Activated T-cell treated with anti-CD3 and anti-CD28 coated beads for 48 hours (primary cell): ENCODE results near the gene TTYH2.

Experiments
- DNase-seq: peaks from one replicate; pipeline ENCODE4 v3.0.0-alpha.2; 2020; ENCODE audit warnings: low read depth

TTYH2 gene

GRCh38 chr17:74214484-74215341, 1.3 kb downstream of the TTYH2 start:
- DNase-seq = no peak

DNA sequence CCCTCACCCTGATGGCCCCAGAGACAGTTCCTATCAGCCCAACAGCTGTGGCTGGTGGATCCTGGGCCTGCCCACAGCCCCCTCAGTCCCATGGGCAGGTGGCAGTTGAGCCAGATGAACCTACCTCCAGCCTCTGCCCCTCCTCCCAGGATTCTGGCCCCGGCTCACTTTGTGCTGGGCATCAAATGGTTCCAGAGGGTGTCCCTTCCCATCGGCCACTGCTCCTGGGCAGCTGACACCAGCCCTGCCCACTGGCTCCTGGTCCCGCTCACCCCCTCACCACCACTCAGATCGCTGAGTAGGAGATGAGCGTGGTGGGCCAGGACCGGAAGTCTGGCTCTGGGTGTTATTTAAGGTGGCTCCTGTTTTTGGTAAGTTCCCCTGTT, 2.0 kb downstream of the TTYH2 start:
- no peak for DNase-seq

GRCh38 chr17:74216505-74216904, 3.1 kb downstream of the TTYH2 start:
- DNase-seq = no peak

- DNase-seq = no peak
Observed at GRCh38 chr17:74217037-74217730, 3.8 kb downstream of the TTYH2 start.

- no peak for DNase-seq
Observed at GRCh38 chr17:74217888-74218287, 4.5 kb downstream of the TTYH2 start.

DNA sequence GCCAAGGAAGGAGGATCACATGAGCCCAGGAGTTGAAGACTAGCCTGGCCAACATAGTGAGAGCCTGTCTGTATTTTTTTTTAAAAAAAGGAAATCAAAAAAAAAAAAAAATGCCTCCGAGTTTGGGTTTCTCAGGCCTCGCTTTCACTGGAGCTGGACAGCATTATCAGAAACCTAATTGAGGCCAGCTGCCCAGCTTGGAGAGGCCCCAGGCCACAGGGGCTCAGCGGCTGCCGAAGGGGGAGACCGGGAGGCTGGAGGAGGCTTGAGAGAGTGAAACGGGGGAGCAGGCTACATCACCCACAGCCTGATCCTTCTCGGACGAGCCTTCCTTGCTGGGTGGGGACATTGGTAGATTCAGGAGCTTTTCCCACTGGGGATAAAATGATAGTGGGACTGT, 5.1 kb downstream of the TTYH2 start:
- DNase-seq = no peak

- no peak for DNase-seq
Observed at GRCh38 chr17:74219576-74220133, 6.3 kb downstream of the TTYH2 start.

GRCh38 chr17:74220219-74220618, 6.8 kb downstream of the TTYH2 start:
- DNase-seq = no peak

DNA sequence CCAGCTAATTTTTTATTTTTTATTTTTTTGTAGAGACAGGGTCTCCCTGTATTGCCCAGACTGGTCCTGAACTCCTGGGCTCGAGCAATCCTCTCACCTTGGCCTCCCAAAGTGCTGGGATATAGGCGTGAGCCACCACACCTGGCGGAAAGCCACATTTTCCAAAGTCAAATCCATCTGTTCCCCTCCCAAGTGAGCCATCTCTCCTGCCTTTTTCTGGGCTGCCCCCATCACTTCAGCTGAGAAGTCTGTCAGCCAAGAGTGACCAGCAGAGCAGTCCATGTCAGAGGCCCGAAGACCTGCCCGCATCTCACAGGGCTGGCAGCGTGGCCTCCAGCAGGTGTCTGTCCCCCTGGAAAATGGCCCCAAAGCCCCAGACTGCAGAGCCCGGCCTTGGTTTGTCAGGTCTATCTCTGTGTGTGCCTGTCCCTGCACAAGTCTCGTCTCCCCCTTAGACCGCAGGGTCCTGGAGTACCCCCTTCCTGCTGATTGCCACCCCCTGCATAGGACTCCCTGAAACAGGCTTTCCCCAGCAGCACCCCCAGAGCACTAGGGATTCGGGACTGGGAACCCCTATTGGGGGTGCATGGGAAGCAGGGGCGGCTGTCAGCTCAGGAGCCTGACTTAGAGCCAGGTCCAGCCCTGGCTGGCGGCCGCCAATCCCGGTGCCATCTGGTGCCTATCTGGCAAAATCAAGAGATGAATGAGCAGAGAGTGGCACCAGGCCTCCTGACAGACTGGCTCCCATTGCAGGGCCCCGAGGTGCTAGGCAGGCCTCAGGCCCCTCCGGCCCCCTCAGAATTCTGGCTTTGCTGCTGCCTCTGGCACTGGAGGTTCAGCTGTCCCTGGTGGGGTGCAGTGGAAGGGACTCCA, 7.8 kb downstream of the TTYH2 start:
- no peak for DNase-seq

DNA sequence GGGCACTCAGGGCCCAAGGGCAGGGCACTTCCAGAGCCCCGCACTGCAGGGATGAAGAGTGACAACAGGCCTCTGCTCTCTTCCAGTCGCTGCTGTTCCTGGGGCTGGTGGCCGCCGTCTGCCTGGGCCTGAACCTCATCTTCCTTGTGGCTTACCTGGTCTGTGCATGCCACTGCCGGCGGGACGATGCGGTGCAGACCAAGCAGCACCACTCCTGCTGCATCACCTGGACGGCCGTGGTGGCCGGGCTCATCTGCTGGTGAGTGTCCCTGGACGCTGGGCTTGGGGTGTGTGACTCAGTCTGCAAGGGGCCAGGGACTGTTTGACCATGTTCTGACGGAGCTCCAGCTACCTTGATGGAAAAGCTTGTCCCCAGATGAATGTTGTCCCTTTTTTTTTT, 9.0 kb downstream of the TTYH2 start:
- no peak for DNase-seq

DNA sequence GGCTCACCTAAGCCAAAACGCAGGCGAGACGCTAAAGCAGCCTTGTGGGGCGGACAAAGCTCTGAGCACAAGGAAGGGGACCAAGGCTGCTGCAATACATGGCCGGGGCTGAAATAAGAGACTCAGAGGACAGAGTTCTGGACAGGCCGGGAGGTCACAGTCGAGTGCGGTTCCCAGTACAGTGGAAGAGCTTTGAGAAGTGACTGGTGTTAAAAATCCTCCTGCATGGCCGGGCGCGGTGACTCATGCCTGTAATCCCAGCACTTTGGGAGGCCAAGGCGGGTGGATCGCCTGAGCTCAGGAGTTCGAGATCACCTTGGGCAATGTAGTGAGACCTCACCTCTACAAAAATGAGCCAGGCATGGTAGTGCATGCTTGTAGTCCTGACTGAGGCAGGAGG, 10.5 kb downstream of the TTYH2 start:
- no peak for DNase-seq

DNA sequence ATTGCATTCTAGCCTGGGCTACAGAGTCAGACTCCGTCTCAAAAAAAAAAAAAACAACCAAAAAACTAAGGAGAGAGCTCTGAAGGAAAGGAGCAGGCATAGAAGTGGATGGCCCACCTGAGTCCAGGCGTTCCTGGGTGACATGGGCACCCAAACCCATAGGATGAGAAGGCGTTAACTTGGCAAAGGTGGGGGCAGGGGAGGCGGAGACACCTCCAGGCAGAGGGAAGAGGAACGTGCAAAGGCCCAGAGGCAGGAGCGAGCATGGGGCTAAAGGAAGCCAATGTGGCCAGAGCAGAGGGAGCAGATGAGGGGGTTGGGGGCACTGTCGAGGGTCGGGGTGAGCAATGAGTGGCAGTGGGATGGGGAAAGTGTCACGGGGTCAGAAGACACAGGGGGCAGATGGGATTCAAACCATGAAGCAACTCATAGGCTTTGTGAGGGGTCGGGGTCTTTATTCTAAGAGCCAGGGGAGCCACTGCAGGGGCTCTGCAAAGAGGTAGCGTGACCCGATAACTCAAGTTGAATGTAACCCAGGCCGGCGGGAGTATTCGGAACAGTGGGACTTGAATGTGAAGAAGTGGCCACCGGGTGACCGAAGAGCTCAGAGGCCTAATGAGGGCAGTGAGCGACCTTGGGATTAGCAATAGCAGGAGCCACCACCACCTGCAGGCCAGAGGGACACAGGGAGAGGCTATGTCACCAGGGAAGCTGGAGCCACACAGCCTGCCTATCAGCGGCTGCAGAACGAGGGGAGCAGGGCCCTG, 11.8 kb downstream of the TTYH2 start:
- no peak for DNase-seq

DNA sequence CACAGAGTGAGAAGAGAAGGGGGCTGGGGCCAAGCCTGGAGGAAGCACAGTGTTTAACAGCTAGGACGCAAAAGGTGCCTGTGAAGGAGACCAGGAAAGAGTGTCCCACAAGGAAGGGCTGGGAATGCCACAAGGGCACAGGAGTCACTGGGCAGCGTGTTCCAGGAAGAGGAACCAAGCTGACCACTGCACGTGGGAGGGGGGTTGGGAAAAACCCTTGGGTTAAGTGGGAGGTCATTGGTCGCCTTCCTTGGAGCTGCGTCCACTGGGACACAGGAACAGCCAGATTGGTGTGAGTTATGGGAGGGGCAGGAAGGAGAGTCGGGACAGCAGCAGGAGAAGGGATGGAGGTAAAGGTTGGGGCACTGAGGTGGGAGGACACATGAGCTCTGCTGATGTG, 12.9 kb downstream of the TTYH2 start:
- DNase-seq = no peak

DNA sequence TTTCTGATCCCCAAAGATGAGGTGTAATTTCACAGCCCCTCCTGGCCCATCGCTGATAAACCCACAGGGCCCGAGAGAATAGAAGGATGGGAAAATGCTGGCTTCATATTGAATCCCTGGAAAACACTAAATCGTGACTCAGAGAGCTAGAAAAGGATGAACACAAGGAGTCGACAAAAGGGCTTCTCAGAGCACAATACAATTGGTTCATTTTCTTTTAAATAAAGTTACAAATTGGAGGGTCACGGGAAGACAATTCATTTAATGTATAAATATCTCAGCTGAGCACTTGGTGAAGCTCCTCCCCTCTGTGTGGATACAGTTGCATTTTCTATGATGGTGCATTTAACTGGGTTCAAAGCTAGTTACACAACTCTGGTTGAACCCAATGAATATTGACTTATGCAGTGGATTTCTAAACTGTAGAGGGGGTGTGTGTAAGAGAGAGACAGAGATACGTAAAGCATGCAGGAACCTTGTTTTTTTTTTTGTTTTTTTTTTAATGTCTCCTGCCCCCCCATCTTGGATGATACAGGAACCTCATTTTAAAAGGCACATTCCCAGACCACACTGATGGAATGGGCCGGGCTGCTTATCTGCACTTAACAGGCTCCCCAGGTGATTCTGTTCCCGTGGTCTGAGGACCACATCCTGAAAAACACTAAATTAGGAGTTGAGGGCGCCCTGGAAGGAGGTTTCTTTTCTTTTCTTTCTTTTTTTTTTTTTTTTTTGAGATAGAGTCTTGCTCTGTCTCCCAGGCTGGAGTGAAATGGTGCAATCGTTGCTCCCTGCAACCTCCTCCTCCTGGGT, 14.1 kb downstream of the TTYH2 start:
- no peak for DNase-seq

- no peak for DNase-seq
Observed at GRCh38 chr17:74228306-74228978, 15.1 kb downstream of the TTYH2 start.

DNA sequence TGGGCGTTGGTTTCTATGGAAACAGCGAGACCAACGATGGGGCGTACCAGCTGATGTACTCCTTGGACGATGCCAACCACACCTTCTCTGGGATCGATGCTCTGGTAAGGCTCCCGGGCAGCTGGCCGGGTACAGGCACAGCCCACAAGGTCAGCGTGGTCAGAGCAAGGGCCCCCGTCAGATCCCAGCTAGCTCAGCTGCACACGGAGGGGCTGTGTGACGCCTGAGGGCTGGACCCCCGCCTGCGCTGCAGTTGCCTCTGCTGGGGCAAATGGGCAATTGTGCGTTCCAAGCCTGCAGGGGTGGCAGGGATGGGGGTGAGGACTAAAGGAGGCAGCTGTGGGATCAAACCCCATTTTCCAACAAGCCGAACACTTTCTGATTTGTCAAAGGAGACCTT, 17.5 kb downstream of the TTYH2 start:
- DNase-seq = no peak

DNA sequence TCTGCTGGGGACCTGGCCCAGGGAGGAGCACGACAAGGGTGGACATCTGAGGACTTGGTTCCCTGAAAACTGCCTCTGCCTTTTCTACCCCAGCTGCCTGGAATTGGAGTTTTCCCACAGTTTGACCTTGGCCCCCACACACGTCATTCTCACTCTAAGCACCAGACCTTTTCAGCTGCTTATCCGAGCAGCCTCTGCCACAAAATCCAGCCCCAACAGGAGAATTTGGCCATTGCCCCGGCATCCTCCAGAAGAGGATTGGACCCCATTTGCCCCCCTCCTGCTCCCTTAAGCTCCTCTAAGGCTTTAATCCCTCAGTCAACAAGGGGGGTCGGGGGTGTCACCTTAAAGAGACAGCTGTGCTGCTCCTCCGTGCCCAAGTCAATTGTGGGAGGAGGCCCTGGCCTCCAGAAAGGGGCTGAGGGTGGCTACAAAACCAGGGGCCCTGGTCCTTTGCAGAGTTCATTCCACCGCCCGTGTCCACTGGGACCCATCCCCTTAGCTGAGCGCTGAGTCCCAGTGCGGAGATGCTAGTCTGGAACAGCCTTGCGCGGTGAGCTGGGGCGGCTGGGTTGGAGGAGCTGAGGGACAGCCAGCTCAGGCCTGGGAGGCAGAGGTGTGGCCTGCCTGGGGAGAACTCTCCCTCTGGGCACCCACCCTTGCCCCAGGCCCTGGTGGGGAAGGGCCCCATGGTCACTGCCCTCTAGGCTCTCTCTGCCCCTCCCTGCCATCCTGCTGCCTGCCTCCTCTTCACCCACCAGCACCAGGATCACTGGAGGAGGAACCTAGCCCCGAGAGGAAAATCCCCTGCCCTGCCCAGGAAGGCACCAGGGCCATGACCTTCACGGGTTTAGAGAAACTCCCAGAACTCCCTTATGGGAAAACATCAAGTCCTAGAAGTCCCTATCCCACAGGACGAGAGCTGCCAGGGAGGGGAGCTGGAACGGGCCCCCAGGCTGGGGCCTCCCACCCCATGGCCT, 18.8 kb downstream of the TTYH2 start:
- no peak for DNase-seq

DNA sequence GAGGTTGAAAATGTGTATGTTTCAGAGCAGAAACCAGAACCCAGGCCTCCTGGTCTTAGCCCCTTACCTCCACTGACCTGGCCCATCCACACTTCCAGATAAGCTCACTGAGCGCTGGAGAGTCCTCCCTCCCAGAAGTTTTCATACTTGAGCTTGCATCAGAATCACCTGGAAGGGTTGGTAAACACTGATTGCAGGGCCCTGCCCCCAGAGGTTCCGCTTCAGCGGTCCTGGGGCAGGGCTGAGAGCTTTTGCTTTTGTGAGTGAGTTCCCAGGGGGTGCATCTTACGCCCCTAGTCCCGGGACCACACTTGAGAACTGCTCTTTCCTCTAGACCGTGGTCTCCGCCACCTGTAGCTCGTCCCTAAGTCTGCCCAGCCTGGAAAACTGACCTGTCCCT, 20.6 kb downstream of the TTYH2 start:
- DNase-seq = no peak

- no peak for DNase-seq
Observed at GRCh38 chr17:74234486-74234885, 21.1 kb downstream of the TTYH2 start.
